Stimulated activated CD4-positive, alpha-beta T cell treated with anti-CD3 and anti-CD28 coated beads, Interleukin-1b, Interleukin-23, amount 100 ng/mL, for 1 hour (primary cell): ENCODE data around the gene DRC1.

ENCODE experiments used
- DNase-seq, 2 donors: peaks; one replicate each; pipeline ENCODE4 v3.0.0-alpha.2; 2020; ENCODE audit warnings: low read depth in 2 of 2

The DRC1 gene

DNA sequence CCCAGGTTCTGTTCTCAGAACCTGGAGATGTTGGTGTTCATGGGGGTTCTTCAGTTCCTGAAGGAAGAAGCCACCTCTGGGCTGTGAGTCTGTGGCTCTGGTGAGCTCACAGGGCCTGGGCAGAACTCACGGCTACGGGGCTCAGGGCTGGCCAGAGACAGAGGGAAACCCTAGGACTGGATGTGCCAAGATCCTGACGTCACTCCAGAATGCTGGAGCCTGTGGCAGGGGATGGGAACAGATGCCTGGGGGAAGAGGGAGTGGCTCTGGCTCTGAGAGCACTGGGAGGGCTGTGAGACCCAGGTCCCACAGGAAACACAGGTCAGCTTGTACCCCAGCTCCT, 76.2 kb downstream of the DRC1 start, which contains the start of gene OTOF:
Gene OTOF (minus strand): TSS at position 214 of the 343 bp plus-strand sequence.
- no peak for DNase-seq

DNA sequence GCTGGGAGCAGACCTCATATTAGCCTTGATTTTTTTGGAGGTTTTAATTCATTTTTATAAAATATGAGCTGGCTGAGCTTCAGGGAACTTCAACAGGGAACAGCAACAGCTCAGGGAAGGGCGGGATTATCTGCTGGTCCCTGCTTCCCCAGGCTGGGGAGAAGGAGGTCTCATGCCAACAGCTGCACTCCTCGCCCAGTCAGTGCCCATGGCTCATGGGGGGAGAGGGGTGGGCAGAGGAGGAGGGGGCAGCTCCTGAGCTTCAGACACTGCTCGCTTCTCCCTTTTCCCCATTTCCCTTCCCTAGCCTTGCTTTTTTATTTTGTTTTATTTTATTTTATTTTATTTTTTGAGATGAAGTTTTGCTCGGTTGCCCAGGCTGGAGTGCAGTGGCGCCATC, 76.6 kb downstream of the DRC1 start:
- no peak for DNase-seq

DNA sequence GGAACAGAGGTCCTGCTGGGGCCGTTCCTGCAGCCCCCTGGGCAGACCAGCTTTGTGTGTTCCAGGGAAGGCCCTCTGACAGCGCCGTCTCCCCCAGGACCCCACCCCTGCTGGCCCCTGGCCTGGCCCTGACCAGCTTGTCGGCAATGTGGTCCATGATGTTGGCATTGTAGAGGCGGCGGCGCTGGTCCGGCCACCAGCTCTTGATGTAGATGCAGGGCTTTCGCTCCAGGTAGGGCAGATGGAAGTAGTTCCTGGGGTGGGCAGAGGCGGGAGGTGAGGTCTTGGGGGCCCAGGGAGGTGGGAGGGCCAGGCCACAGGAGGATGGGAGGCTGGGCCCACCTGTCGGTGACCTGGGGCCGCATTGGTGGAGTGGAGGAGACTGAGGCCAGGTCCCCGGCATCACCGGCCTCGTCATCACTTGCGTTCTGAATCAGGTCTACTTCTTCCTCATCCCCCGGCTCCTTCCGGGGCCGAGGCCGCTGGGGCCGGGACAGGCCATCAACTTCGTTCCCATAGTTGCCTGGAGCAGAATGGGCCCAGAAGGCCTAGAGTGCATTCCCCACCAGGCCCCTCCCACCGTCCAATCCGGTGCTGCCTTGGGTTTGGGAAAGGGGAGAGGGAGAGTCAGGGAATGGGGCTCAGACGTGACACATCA, 77.5 kb downstream of the DRC1 start:
- DNase-seq = no peak

DNA sequence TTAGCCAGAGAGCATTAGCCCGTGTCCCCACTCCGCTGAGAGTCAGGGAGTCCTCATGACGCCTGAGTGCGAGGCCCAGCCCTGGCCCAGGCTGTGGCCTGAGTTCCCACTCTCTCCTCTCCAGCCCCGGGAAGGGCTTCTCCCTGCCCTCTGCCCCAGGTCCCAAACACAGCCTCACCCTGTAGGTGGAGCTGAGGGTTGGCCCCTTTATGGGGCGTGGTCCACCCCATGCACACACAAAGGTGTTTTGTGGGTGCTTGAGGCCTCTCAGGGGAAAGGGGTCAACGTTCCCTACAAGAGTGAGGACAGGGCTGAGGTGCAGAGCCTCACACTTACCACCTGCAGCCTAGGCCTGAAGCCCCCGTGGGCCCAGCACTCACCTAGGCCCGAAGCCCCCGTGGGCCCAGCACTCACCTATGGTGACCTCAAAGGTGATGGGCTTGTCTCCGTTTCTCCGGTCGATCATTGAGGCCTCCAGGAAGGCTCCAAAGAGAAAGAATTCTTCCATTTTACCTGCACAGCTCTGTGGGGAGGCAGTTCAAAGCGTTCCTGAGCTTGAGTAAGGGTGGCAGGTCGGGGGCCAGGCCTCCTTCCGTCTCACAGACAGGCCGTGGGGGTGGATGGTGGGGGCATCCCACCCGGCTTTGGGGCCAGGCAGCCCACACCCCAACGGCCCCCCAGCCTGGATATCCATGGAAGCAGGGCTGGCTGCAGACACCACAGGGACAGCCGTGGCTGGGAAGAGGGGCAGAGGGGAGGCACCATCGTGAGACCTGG, 78.3 kb downstream of the DRC1 start:
- DNase-seq = no peak

DNA sequence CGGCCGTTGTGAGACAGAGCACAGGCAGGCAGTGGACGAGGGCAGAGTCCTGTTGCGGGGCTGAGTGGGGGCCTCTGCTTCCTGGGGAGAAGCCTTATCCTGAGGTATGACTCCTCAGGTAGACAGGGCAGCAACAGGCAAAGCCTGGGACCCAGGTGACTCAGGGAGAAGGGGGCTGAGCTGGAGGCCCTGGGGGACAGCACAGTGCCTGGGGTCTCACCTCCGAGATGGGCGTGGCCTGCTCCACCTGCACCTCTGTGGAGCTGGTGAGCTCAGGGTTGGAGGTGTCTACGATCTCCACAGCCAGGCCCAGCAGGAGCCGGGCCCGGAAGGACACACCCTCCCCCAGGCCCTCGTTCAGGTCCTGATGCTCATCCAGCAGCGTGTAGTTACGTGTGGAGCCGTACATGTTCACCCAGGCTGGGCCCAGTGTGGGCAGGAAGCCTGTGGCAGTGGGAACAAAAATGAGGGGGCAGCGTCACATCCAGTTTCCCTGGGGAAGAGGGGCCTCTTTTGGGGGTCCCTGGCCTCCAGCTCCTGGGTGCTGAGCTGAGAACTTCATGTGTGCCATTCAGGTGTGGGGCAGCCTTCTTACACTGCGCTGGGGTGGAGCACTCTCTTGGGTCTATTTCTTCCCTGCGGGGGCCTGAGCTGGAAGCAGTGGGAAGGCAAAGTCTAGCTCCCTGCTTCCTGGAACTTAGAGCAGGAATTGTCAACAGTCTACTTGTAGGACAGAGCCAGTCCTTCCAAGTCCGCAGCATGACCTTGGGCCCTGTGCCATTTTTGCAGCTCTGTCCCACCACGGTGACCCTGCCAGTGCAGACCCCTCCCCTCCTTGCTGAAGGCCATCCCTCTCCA, 79.1 kb downstream of the DRC1 start:
- no peak for DNase-seq

DNA sequence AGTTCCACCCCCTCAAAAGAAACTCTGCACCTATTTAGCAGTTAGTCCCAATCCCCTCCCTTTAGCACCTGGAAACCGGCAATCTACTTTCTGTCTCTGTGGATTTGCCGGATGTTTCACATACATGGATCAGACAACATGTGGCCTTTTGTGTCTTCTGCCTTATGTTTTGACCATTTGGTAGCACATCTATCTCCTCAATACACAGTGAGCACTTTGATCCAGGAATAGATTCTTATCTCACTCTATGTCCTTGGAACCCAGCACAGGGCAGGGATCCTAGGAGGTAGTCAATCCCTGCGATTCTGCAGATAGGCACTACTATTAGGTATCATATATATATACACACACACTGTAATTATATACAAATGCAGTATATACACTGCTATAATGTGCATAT, 80.0 kb downstream of the DRC1 start:
- no peak for DNase-seq

DNA sequence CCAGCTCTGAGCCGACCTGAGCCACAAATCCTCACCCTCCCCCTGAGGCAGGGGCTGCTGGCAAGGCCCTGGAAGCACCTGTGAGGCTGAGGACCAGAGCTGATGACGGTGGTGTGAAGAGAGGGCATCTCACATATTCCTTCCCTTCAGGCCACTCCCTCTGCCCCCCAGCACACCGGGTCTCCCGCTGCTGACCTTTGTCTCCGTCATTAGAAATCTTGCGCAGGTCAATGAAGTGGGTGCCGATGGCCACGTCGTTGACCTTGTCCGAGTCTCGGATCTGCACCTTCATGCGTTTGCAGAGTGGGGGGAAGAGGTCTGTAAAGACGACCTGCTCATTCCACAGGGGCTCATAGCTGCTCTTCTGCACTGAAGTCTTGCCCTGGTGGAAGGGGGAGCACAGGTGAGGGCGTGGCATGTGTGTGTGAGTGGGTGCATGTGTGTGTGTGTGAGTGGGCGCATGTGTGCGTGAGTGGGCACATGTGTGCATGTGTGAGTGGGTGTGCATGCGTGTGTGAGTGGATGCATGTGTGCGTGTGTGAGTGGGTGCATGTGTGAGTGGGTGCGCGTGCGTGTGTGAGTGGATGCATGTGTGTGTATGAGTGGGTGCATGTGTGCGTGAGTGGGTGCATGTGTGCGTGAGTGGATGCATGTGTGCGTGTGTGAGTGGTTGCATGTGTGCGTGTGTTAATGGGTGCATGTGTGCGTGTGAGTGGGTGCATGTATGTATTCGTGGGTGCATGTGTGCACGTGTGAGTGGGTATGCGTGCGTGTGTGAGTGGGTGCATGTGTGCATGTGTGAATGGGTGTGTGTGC, 80.7 kb downstream of the DRC1 start:
- DNase-seq = no peak

DNA sequence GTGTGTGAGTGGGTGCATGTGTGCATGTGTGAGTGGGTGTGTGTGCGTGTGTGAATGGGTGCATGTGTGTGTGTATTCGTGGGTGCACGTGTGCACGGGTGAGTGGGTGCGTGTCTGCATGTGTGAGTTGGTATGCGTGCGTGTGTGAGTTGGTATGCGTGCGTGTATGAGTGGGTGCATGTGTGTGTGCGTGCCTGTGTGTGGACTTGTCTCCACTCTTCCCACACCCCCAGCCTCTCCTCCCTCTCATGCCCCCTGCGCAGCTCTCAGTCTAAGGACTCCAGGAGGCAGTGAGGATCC, 81.3 kb downstream of the DRC1 start:
- no peak for DNase-seq

DNA sequence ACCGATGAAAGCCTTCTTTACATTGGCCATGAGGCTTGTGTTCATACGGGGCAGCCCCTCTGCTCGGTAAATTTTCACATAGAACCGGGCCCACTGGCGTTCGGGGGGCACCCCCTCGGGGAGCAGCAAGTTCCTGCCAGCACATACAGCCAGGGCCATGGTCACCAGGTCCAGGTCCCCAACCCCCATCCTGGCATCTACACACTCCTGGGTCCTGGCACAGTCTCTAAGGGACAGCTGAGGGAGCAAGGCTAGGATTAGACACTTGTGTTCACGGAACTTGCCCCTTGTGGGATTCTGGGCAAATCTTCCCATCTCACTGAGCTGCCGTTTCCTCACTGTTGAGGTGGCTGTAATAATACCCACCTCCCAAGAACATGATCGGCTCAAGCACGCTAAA, 81.8 kb downstream of the DRC1 start:
- DNase-seq = no peak

DNA sequence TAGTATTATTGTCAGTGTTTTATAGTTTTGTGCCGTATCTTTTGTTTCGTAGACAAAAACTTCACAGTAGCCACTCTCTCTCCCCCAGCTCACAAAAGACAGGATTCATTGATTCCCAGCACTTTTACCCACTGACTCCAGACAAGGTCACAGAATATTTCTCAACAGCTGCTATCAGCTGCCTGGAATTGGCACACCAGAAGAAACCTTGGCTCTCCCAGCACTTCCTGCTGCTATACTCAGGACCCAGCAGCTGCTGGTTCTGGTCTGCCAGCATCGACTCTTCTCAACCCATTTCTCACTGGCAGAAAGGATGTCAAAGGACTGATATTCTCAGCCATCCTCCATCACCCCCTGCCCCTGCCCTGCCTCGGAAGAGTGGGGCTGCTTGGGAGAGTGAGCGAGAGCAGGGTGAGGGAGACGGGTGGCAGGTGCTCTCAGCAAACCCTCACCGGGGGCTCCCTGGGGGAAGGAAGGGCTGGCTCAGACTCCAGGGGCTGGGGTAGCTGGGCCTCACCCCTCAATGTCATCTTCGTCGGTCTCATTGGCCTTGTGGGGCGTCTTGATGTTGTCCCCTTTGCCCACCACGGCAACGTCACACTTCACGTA, 82.3 kb downstream of the DRC1 start:
- DNase-seq = no peak

DNA sequence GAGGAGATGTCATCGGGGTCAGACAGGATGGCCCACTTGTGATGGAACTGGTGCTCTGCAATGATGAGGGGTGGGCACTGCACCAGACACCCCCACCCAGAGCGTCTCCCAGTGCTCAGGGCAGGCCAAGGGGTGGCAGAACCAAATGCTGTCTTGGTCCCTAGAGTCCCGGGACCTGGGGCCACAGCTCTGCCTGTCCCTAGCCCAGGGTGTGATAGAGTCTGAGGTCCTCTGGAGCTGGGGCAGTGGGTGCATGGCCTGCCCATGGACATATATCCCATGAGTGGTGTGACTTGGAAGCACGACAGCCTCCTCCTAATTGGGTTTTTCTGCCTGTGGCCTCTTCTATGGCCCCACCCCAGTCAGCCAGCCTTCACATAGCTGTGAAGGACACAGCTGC, 82.9 kb downstream of the DRC1 start:
- no peak for DNase-seq

DNA sequence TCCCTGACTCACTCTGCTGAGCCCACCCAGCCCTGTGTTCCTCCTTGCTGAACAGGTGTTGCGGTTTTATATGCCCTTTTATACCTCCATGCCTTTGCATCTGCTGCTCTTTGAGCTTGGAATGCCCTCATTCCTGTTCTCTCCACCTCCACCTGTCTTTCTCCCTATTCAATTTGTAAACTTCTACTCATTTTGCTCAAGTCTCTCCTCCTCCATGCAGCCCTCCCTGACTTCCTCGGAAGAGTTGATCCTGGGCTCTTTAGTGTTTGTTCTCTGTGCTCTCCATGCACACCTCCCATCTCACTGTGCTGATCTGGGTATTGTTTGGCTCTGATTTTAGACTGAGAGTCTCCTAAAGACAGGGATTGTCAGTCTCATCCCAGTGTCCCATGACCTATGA, 83.4 kb downstream of the DRC1 start:
- DNase-seq = no peak

DNA sequence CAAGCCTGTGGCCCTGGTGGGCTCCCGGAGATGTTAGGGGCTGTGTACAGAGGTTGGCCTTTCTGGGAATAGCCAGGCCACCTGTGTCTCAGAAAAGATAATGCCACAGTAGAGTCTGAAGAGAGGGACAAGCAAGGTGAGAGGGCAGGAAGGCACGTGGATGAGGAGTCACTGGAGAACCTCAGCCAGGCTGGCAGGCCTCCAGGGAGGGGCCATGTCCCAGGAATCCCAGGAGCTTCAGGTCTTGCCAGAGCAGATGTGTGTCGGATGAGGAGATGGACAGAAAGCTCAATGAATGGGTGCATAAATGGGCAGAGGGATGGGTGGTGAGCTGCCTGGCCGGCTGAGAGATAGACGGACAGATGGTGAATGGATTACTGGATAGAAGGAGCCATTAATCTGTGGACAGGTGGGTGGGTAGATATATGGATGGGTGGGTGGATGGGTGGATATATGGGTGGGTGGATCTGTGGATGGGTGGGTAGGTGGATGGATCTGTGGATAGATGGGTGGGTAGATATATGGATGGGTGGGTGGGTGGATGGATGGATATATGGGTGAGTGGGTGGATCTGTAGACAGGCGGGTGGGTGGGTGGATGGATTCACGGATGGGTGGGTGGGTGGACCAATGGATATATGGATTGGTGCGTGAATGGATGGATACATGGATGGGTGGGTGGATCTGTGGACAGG, 84.2 kb downstream of the DRC1 start:
- DNase-seq = no peak

DNA sequence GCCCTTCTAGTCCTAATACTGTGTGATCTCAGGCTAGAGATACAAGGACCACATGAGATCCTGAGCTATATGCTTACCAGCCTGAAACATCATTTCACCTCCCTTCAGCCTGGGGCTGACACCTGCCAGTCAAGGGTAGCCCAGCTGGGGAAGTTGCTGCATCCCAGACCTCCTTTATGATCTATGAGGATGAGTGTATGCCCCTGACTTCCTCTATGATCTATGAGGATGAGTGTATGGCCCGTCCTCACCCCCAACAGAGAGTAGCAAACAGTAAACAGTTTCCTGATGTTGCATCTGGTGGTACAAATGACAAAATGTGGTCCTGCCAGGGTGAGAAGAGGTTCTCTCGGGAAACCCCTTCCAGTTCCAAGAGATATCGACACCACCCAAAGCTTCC, 85.1 kb downstream of the DRC1 start:
- no peak for DNase-seq

DNA sequence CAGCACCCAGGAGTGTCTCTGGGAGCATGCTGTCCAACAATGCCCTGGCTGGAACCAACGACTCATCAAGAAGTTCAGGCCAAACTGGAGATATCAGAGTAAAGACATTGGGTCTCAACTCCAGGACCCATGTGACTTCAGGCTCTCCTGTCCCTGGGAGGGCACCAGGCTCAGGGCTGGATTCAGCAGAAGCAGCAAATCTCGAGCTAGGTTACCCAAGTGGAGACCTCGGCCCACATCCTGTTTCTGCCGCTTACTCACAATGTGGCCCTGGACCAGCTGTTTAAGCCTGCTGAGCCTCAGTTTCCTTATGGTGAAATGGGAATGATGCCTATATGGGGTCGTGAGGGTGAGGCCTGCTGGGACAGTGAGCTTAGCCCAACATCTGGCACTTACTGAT, 85.5 kb downstream of the DRC1 start:
- DNase-seq = no peak

DNA sequence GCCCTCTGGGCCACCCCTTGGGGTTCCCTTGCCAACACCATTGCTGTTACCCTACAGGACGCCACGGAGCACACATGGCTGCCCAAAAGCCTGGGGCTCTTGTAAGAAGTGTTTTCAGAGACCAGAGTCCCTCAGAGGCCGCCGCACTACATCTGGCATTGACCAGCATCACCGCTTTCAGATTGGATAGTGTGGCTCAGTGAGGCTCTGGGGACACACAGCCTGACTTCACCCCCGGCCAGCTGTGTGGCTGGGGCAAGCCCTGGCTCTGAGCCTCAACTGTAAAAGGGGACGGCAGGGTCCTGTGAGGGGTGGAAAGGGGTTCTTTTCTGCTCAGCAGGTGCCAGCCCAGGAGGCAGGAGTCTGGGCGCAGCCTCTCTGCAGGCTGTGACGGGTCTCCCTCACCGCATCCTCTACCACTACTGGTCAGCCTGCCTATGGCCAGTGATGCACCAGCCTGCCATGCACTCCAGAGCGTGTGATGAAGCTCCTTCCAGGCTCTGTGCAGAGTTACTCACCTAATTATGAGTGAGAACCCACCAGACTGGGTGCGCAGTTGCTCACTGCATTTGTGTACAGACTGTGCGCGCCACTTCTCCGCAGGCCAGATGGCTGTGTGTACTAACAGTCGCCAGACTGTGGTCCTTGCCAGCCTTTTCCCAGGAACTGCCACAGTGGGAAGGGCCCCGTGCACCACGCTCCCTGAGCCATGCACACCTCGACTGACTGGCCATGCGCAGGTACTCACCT, 86.9 kb downstream of the DRC1 start:
- no peak for DNase-seq

DNA sequence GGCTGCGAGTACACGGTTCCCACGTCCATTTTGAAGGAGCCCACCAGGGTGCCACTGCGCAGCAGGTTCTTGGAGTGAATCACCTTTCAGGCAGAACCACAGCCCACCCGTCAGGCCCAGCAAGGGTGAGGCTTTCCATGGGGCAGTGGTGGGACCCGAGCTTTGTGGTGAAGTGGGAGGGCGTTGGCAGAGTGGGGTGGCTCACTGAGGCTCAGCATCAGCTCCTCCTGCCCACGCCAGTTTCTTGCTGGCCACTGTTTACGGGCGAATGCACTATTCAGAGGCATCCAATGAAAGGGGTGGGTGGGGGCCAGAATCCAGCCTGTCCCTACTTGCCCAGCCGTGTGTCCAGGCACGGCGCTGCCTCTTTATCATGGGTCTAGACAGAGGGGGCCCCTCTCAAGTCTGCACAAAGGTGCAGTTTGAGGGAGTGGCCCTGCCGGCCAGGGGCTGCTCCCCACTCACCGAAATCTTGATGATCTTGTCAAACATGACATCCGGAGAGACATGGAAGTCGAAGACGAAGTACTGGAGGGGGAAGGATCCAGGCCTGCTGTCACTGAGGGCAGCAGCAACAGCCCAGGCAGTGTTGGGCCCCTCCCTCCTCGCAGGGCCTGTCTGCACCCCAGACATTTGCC, 87.6 kb downstream of the DRC1 start:
- DNase-seq = no peak

DNA sequence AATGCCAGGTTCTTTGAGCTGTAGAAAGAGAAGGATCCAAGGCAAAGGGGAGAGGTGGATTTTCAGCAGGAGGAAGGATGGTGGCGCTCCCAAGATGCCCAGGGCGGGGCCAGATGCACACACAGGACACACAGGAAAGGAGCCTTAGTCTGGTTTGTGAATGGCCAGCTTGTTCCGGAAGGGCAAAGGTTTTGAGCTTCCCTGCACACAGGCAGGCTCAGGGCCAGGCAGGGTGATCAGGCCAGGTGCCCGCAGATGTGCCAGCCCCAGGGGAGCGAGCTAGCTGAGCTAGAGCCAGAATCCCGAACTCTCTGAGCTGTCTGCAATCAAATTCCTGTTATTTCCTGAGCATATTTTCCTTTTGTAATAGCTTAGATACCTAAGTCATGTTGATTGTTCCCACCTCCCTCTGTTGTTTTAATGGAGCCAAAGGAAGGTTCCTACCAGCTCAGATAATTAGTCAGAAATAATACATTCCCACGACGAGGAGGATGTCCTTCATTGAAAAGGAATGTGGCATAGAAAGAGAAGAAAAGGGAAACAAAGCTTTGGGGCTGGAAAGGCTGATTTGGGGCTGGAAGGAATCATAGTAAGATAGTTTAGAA, 89.9 kb downstream of the DRC1 start:
- no peak for DNase-seq

DNA sequence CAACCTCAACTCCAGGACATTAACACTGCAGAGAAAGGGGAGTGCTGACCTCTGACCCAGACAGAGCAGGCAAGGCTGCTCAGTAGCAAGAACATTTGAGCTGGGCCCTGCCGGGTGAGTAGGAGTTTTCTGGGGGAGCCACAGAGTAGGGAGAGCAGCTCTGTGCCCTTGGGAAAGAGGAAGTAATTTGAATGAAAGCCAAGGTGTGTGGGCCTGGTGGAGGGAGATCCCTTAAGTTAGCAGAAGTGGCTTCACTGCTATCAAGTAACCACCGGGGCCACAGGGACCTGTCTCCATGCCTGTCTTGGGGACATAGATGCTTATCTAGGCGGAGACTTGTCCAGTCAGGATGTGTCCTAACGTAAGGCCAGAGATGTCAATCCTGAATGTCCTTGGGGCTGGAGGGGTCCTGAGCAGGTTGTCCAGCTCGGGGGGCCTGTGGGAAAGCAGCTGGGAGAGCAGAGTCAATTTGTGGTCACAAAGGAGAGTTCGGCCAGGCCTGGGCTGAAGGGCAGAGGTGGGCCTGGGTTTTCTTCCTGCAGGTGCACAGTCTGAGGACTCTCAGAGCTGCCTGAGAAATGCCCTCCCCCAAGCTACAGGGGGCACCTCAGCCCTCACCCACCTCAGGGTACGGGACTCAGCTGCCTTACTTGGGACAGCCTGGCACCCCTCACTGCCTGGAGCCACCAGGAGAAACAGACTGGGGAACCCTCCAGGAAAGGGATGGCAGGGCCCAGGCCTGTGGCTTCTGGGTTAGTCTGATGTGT, 91.2 kb downstream of the DRC1 start:
- no peak for DNase-seq
